Gastroesophageal sphincter (tissue), 3 donors: Measurements from ENCODE around the gene SLC9B2.

Experiments used
- POLR2A ChIP-seq, 2 donors: fragments of 450-650 bp; IDR thresholded peaks; one replicate each; pipeline ENCODE4 v1.6.1; 2017; ENCODE audit warnings: antibody characterized with exemption in 2 of 2, mild to moderate bottlenecking in 2 of 2, moderate library complexity in 1 of 2
- TF ChIP-seq, protein P1 (sequence below), 4 experiments: fragments of 200-600 bp in 2 of 4; fragments of 450-650 bp in 2 of 4; sonication (generic) in 1 of 4; IDR thresholded peaks; one replicate each; pipeline ENCODE4 v1.5.1; 2017 to 2019; ENCODE audit warnings: antibody characterized with exemption in 4 of 4, mild to moderate bottlenecking in 2 of 4, moderate library complexity in 2 of 4

GRCh38 chr4:103074744-103075434 is 1.7 kb downstream of the SLC9B2 start:
- TF ChIP-seq, protein P1, sequence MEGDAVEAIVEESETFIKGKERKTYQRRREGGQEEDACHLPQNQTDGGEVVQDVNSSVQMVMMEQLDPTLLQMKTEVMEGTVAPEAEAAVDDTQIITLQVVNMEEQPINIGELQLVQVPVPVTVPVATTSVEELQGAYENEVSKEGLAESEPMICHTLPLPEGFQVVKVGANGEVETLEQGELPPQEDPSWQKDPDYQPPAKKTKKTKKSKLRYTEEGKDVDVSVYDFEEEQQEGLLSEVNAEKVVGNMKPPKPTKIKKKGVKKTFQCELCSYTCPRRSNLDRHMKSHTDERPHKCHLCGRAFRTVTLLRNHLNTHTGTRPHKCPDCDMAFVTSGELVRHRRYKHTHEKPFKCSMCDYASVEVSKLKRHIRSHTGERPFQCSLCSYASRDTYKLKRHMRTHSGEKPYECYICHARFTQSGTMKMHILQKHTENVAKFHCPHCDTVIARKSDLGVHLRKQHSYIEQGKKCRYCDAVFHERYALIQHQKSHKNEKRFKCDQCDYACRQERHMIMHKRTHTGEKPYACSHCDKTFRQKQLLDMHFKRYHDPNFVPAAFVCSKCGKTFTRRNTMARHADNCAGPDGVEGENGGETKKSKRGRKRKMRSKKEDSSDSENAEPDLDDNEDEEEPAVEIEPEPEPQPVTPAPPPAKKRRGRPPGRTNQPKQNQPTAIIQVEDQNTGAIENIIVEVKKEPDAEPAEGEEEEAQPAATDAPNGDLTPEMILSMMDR (IDR thresholded peaks at IDR 0.05) = no peak
- TF ChIP-seq POLR2A (IDR thresholded peaks at IDR 0.05) = no peak
